ENCODE data around the gene PACRG. TPM values are rescaled to one million over a fixed set of nuclear protein-coding genes. Genes with fewer than 3 reads are reported as not detected.
A peak's percentile ranks its signal among the peaks of the same experiment; 100 is the strongest.

The PACRG gene
- total and polyA plus RNA-seq, 2 experiments from 2014 or later = 0.17 to 0.68 TPM

DNA sequence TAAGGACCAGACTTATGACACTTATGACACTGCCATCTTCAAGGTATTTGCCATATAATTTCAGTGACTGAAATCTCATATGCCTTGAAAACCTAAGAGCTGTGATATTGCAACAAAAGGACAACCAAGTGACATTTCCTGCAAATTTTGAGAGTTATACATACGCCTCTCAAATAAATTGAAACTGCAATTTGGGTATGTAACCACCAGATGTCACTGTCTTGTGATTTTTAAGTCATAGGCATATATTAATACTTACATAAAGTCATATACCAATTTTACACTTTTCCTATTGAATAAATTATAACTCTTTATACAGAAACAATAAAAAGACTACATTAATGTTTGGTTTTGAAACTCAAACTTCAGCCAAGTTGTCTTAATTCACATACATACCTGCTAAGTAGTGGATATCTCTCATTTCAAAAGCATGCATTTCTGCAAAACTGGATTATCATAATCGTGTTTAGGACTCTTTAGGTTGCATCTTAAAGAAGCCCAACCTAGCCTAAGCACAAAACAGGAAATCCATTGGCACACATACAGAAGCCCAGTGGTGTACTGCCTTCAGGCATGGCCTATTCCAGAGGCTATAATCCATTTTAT lies 180.2 kb downstream of the PACRG start:
- H3K4me1 ChIP-seq (ENCODE audit: insufficient read depth) = no peaks in the 10 kb centered on the region
- peaks cover 6% of the 10 kb centered on the region for H3K27me3 Mint-ChIP-seq (ENCODE audit: insufficient read depth, low read depth, poor library complexity)
- DNase-seq (ENCODE audit: low spot score) (peak; percentile 66), ATAC-seq (no peak)
- no peak overlapping the region for H3K4me3 Mint-ChIP-seq
- TF ChIP-seq ZNF331 (CRISPR knock-in tag; IDR thresholded peaks at IDR 0.05; ENCODE audit: low read depth) = no peak
- TF ChIP-seq, protein P1, sequence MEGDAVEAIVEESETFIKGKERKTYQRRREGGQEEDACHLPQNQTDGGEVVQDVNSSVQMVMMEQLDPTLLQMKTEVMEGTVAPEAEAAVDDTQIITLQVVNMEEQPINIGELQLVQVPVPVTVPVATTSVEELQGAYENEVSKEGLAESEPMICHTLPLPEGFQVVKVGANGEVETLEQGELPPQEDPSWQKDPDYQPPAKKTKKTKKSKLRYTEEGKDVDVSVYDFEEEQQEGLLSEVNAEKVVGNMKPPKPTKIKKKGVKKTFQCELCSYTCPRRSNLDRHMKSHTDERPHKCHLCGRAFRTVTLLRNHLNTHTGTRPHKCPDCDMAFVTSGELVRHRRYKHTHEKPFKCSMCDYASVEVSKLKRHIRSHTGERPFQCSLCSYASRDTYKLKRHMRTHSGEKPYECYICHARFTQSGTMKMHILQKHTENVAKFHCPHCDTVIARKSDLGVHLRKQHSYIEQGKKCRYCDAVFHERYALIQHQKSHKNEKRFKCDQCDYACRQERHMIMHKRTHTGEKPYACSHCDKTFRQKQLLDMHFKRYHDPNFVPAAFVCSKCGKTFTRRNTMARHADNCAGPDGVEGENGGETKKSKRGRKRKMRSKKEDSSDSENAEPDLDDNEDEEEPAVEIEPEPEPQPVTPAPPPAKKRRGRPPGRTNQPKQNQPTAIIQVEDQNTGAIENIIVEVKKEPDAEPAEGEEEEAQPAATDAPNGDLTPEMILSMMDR (conservative IDR thresholded peaks at IDR 0.05; ENCODE audit: low read depth in 2 of 2) = peak in 1 of 2 experiments; percentile 82; a peak in 3 of 4 replicates
- no peak for TF ChIP-seq NANOG (IDR thresholded peaks at IDR 0.05; ENCODE audit: borderline replicate concordance)
- H3K36me3 Mint-ChIP-seq (ENCODE audit: low read depth) = no peaks in the 10 kb centered on the region
- H3K79me2 ChIP-seq (replicated peaks; ENCODE audit: insufficient read depth) = no peaks in the 10 kb centered on the region
- no peaks in the 10 kb centered on the region for H3K9me3 Mint-ChIP-seq
- H3K36me3 ChIP-seq (ENCODE audit: insufficient read depth) = no peaks in the 10 kb centered on the region
- no peak overlapping the region for H2AFZ ChIP-seq
- no peaks in the 10 kb centered on the region for H3K4me1 Mint-ChIP-seq
- H3K27me3 ChIP-seq (ENCODE audit: insufficient read depth) = no peaks in the 10 kb centered on the region
- H3F3A ChIP-seq (replicated peaks; ENCODE audit: low read depth) = no peaks in the 10 kb centered on the region
- H3K4me3 ChIP-seq = no peak overlapping the region
- H3K27ac ChIP-seq (ENCODE audit: low read depth) = no peak overlapping the region
- no peak overlapping the region for H3K27ac Mint-ChIP-seq
- peaks cover 4% of the 10 kb centered on the region; the same call in 1 of the 2 replicates for H3K9me2 ChIP-seq (ENCODE audit: insufficient read depth)
- H3K4me2 ChIP-seq = no peak overlapping the region
- no peaks in the 10 kb centered on the region for H4K20me1 ChIP-seq (replicated peaks; ENCODE audit: insufficient read depth)

DNA sequence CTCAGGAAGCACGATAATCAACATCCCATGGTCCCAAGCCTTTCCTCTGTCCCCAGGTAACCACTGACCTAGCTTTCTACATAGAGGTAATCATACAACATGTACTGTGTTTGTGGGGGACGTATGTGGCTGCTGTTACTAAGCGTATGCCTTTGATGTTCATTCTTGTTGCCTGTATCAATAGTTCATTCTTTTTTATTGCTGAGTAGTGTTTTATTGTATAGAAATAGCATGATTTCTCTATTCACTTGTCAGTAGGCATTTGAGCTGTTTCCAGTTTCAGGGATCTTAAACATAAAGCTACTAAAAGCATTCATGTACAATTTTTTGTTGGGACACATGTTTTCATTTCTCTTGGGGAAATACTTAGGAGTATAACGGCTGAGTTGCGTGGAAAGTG lies 185.4 kb downstream of the PACRG start:
- Histone ChIP-seq H3K4me1 (ENCODE audit: insufficient read depth) (no peaks in the 10 kb centered on the region), H3K9me2 (ENCODE audit: insufficient read depth) (peaks cover 10% of the 10 kb centered on the region; the same call in 1 of the 2 replicates), H3K27ac (ENCODE audit: low read depth) (no peak overlapping the region), H3K36me3 (ENCODE audit: insufficient read depth) (no peaks in the 10 kb centered on the region), H3K4me2 (no peak overlapping the region), H3K79me2 (replicated peaks; ENCODE audit: insufficient read depth) (no peaks in the 10 kb centered on the region), H3K27me3 (ENCODE audit: insufficient read depth) (no peaks in the 10 kb centered on the region), H2AFZ (no peak overlapping the region), H3F3A (replicated peaks; ENCODE audit: low read depth) (no peaks in the 10 kb centered on the region), H3K4me3 (no peak overlapping the region), H4K20me1 (replicated peaks; ENCODE audit: insufficient read depth) (no peaks in the 10 kb centered on the region)
- Mint-ChIP-seq H3K36me3 (ENCODE audit: low read depth) (no peaks in the 10 kb centered on the region), H3K27ac (no peak overlapping the region), H3K27me3 (ENCODE audit: insufficient read depth, low read depth, poor library complexity) (no peaks in the 10 kb centered on the region), H3K4me3 (no peak overlapping the region), H3K4me1 (no peaks in the 10 kb centered on the region), H3K9me3 (no peaks in the 10 kb centered on the region; the same call in 2 of the 3 replicates)
- ATAC-seq (no peak), DNase-seq (ENCODE audit: low spot score) (no peak)
- TF ChIP-seq STAT1 (IDR thresholded peaks at IDR 0.05; ENCODE audit: unreplicated experiment) (no peak), ZNF114 (CRISPR knock-in tag; IDR thresholded peaks at IDR 0.05) (no peak), EZH2phosphoT487 (IDR thresholded peaks at IDR 0.05; ENCODE audit: unreplicated experiment) (no peak), CREB1 (CRISPR knock-in tag; IDR thresholded peaks at IDR 0.05; ENCODE audit: low read depth) (no peak), ZNF331 (CRISPR knock-in tag; IDR thresholded peaks at IDR 0.05; ENCODE audit: low read depth) (no peak), POLR2AphosphoS5 (IDR thresholded peaks at IDR 0.05; ENCODE audit: low read depth) (no peak), EZH2 (IDR thresholded peaks at IDR 0.05; ENCODE audit: low read depth, unreplicated experiment) (no peak), JUNB (IDR thresholded peaks at IDR 0.05; ENCODE audit: unreplicated experiment) (no peak)
- TF ChIP-seq, protein P2, sequence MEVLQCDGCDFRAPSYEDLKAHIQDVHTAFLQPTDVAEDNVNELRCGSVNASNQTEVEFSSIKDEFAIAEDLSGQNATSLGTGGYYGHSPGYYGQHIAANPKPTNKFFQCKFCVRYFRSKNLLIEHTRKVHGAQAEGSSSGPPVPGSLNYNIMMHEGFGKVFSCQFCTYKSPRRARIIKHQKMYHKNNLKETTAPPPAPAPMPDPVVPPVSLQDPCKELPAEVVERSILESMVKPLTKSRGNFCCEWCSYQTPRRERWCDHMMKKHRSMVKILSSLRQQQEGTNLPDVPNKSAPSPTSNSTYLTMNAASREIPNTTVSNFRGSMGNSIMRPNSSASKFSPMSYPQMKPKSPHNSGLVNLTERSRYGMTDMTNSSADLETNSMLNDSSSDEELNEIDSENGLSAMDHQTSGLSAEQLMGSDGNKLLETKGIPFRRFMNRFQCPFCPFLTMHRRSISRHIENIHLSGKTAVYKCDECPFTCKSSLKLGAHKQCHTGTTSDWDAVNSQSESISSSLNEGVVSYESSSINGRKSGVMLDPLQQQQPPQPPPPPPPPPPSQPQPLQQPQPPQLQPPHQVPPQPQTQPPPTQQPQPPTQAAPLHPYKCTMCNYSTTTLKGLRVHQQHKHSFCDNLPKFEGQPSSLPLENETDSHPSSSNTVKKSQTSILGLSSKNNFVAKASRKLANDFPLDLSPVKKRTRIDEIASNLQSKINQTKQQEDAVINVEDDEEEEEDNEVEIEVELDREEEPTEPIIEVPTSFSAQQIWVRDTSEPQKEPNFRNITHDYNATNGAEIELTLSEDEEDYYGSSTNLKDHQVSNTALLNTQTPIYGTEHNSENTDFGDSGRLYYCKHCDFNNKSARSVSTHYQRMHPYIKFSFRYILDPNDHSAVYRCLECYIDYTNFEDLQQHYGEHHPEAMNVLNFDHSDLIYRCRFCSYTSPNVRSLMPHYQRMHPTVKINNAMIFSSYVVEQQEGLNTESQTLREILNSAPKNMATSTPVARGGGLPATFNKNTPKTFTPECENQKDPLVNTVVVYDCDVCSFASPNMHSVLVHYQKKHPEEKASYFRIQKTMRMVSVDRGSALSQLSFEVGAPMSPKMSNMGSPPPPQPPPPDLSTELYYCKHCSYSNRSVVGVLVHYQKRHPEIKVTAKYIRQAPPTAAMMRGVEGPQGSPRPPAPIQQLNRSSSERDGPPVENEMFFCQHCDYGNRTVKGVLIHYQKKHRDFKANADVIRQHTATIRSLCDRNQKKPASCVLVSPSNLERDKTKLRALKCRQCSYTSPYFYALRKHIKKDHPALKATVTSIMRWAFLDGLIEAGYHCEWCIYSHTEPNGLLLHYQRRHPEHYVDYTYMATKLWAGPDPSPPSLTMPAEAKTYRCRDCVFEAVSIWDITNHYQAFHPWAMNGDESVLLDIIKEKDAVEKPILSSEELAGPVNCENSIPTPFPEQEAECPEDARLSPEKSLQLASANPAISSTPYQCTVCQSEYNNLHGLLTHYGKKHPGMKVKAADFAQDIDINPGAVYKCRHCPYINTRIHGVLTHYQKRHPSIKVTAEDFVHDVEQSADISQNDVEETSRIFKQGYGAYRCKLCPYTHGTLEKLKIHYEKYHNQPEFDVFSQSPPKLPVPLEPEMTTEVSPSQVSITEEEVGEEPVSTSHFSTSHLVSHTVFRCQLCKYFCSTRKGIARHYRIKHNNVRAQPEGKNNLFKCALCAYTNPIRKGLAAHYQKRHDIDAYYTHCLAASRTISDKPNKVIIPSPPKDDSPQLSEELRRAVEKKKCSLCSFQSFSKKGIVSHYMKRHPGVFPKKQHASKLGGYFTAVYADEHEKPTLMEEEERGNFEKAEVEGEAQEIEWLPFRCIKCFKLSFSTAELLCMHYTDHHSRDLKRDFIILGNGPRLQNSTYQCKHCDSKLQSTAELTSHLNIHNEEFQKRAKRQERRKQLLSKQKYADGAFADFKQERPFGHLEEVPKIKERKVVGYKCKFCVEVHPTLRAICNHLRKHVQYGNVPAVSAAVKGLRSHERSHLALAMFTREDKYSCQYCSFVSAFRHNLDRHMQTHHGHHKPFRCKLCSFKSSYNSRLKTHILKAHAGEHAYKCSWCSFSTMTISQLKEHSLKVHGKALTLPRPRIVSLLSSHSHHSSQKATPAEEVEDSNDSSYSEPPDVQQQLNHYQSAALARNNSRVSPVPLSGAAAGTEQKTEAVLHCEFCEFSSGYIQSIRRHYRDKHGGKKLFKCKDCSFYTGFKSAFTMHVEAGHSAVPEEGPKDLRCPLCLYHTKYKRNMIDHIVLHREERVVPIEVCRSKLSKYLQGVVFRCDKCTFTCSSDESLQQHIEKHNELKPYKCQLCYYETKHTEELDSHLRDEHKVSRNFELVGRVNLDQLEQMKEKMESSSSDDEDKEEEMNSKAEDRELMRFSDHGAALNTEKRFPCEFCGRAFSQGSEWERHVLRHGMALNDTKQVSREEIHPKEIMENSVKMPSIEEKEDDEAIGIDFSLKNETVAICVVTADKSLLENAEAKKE (CRISPR knock-in tag; IDR thresholded peaks at IDR 0.05) = no peak
